ENCODE data around the gene GPATCH3.

The GPATCH3 gene

GRCh38 chr1:26863685-26864077 lies 36.6 kb downstream of the GPATCH3 start:
- Histone ChIP-seq H3K9me3 (ENCODE audit: control insufficient read depth, low read length) (no peaks in the 10 kb centered on the region), H3K36me3 (ENCODE audit: control insufficient read depth, insufficient read depth, low read length, severe bottlenecking) (no peaks in the 10 kb centered on the region), H3K4me1 (ENCODE audit: control insufficient read depth, insufficient read depth, low read length) (peaks cover 10% of the 10 kb centered on the region), H3K9ac (ENCODE audit: low read length) (no peak overlapping the region), H3K4me3 (ENCODE audit: low read length) (no peak overlapping the region), H3K27me3 (replicated peaks; ENCODE audit: control insufficient read depth, insufficient read depth, low read length) (no peaks in the 10 kb centered on the region)
- DNase-seq (ENCODE audit: low read depth): no peak

GRCh38 chr1:26862781-26863684 lies 37.2 kb downstream of the GPATCH3 start, which contains the start of gene SFN:
Gene SFN (plus strand): TSS chr1:26863149. CDS start chr1:26863213, 64 bp downstream.
- no peak for DNase-seq (ENCODE audit: low read depth)
- H3K27me3 ChIP-seq (replicated peaks; ENCODE audit: control insufficient read depth, insufficient read depth, low read length): no peaks in the 10 kb centered on the region
- H3K36me3 ChIP-seq (ENCODE audit: control insufficient read depth, insufficient read depth, low read length, severe bottlenecking): no peaks in the 10 kb centered on the region
- peak within 1 kb of the TSS; percentile 87 for H3K4me3 ChIP-seq (ENCODE audit: low read length)
- H3K9me3 ChIP-seq (ENCODE audit: control insufficient read depth, low read length): no peaks in the 10 kb centered on the region
- peaks cover 10% of the 10 kb centered on the region for H3K4me1 ChIP-seq (ENCODE audit: control insufficient read depth, insufficient read depth, low read length)
- peak within 1 kb of the TSS; percentile 85 for H3K9ac ChIP-seq (ENCODE audit: low read length)

GRCh38 chr1:26861889-26862378 lies 38.3 kb downstream of the GPATCH3 start:
- H3K9me3 ChIP-seq (ENCODE audit: control insufficient read depth, low read length): no peaks in the 10 kb centered on the region
- no peak overlapping the region for H3K4me3 ChIP-seq (ENCODE audit: low read length)
- no peaks in the 10 kb centered on the region for H3K36me3 ChIP-seq (ENCODE audit: control insufficient read depth, insufficient read depth, low read length, severe bottlenecking)
- DNase-seq (ENCODE audit: low read depth): no peak
- no peak overlapping the region for H3K9ac ChIP-seq (ENCODE audit: low read length)
- H3K4me1 ChIP-seq (ENCODE audit: control insufficient read depth, insufficient read depth, low read length): peaks cover 10% of the 10 kb centered on the region
- H3K27me3 ChIP-seq (replicated peaks; ENCODE audit: control insufficient read depth, insufficient read depth, low read length): no peaks in the 10 kb centered on the region

GRCh38 chr1:26861286-26861701 lies 39.0 kb downstream of the GPATCH3 start:
- Histone ChIP-seq H3K4me3 (ENCODE audit: low read length) (no peak overlapping the region), H3K27me3 (replicated peaks; ENCODE audit: control insufficient read depth, insufficient read depth, low read length) (no peaks in the 10 kb centered on the region), H3K4me1 (ENCODE audit: control insufficient read depth, insufficient read depth, low read length) (peaks cover 10% of the 10 kb centered on the region), H3K9ac (ENCODE audit: low read length) (no peak overlapping the region), H3K9me3 (ENCODE audit: control insufficient read depth, low read length) (no peaks in the 10 kb centered on the region), H3K36me3 (ENCODE audit: control insufficient read depth, insufficient read depth, low read length, severe bottlenecking) (peaks cover 3% of the 10 kb centered on the region)
- peak; percentile 45 for DNase-seq (ENCODE audit: low read depth)

GRCh38 chr1:26858891-26859640 lies 41.2 kb downstream of the GPATCH3 start:
- DNase-seq (ENCODE audit: low read depth): no peak

GRCh38 chr1:26858160-26858559 lies 42.1 kb downstream of the GPATCH3 start:
- peaks cover 32% of the 10 kb centered on the region for H3K36me3 ChIP-seq (ENCODE audit: control insufficient read depth, insufficient read depth, low read length, severe bottlenecking)
- no peaks in the 10 kb centered on the region for H3K9me3 ChIP-seq (ENCODE audit: control insufficient read depth, low read length)
- no peak overlapping the region for H3K9ac ChIP-seq (ENCODE audit: low read length)
- no peak overlapping the region for H3K4me3 ChIP-seq (ENCODE audit: low read length)
- no peaks in the 10 kb centered on the region for H3K27me3 ChIP-seq (replicated peaks; ENCODE audit: control insufficient read depth, insufficient read depth, low read length)
- no peak for DNase-seq (ENCODE audit: low read depth)
- H3K4me1 ChIP-seq (ENCODE audit: control insufficient read depth, insufficient read depth, low read length): no peaks in the 10 kb centered on the region

More at GRCh38 chr1:26858891-26859640, 41.2 kb downstream of the GPATCH3 start:
- peaks cover 23% of the 10 kb centered on the region for H3K36me3 ChIP-seq (ENCODE audit: control insufficient read depth, insufficient read depth, low read length, severe bottlenecking)
- no peaks in the 10 kb centered on the region for H3K9me3 ChIP-seq (ENCODE audit: control insufficient read depth, low read length)
- H3K4me1 ChIP-seq (ENCODE audit: control insufficient read depth, insufficient read depth, low read length): peaks cover 1% of the 10 kb centered on the region
- H3K27me3 ChIP-seq (replicated peaks; ENCODE audit: control insufficient read depth, insufficient read depth, low read length): no peaks in the 10 kb centered on the region
- H3K4me3 ChIP-seq (ENCODE audit: low read length): no peak overlapping the region
- no peak overlapping the region for H3K9ac ChIP-seq (ENCODE audit: low read length)

GRCh38 chr1:26857473-26858060 lies 42.7 kb downstream of the GPATCH3 start:
- Histone ChIP-seq H3K9me3 (ENCODE audit: control insufficient read depth, low read length) (no peaks in the 10 kb centered on the region), H3K4me3 (ENCODE audit: low read length) (no peak overlapping the region), H3K36me3 (ENCODE audit: control insufficient read depth, insufficient read depth, low read length, severe bottlenecking) (peaks cover 37% of the 10 kb centered on the region), H3K4me1 (ENCODE audit: control insufficient read depth, insufficient read depth, low read length) (no peaks in the 10 kb centered on the region), H3K9ac (ENCODE audit: low read length) (no peak overlapping the region), H3K27me3 (replicated peaks; ENCODE audit: control insufficient read depth, insufficient read depth, low read length) (no peaks in the 10 kb centered on the region)
- DNase-seq (ENCODE audit: low read depth): no peak

- peaks cover 44% of the 10 kb centered on the region for H3K36me3 ChIP-seq (ENCODE audit: control insufficient read depth, insufficient read depth, low read length, severe bottlenecking)
- DNase-seq (ENCODE audit: low read depth): no peak
- no peaks in the 10 kb centered on the region for H3K4me1 ChIP-seq (ENCODE audit: control insufficient read depth, insufficient read depth, low read length)
- H3K4me3 ChIP-seq (ENCODE audit: low read length): no peak overlapping the region
- no peaks in the 10 kb centered on the region for H3K9me3 ChIP-seq (ENCODE audit: control insufficient read depth, low read length)
- no peak overlapping the region for H3K9ac ChIP-seq (ENCODE audit: low read length)
- no peaks in the 10 kb centered on the region for H3K27me3 ChIP-seq (replicated peaks; ENCODE audit: control insufficient read depth, insufficient read depth, low read length)
These were observed 43.4 kb downstream of the GPATCH3 start for GRCh38 chr1:26856604-26857469.

GRCh38 chr1:26856181-26856580 lies 44.1 kb downstream of the GPATCH3 start:
- Histone ChIP-seq H3K9me3 (ENCODE audit: control insufficient read depth, low read length) (no peaks in the 10 kb centered on the region), H3K4me3 (ENCODE audit: low read length) (no peak overlapping the region), H3K36me3 (ENCODE audit: control insufficient read depth, insufficient read depth, low read length, severe bottlenecking) (peaks cover 50% of the 10 kb centered on the region), H3K4me1 (ENCODE audit: control insufficient read depth, insufficient read depth, low read length) (no peaks in the 10 kb centered on the region), H3K9ac (ENCODE audit: low read length) (no peak overlapping the region), H3K27me3 (replicated peaks; ENCODE audit: control insufficient read depth, insufficient read depth, low read length) (no peaks in the 10 kb centered on the region)
- no peak for DNase-seq (ENCODE audit: low read depth)

- Histone ChIP-seq H3K36me3 (ENCODE audit: control insufficient read depth, insufficient read depth, low read length, severe bottlenecking) (peaks cover 56% of the 10 kb centered on the region), H3K27me3 (replicated peaks; ENCODE audit: control insufficient read depth, insufficient read depth, low read length) (no peaks in the 10 kb centered on the region), H3K9ac (ENCODE audit: low read length) (no peak overlapping the region)
These were observed 44.6 kb downstream of the GPATCH3 start for GRCh38 chr1:26855636-26856035.

More at GRCh38 chr1:26855636-26856035, 44.6 kb downstream of the GPATCH3 start:
- no peaks in the 10 kb centered on the region for H3K4me1 ChIP-seq (ENCODE audit: control insufficient read depth, insufficient read depth, low read length)
- H3K9me3 ChIP-seq (ENCODE audit: control insufficient read depth, low read length): no peaks in the 10 kb centered on the region
- DNase-seq (ENCODE audit: low read depth): no peak
- no peak overlapping the region for H3K4me3 ChIP-seq (ENCODE audit: low read length)

Measured in adipocyte (in vitro differentiated cells).